Subcutaneous adipose tissue (tissue), 4 donors: ENCODE measurements around the gene ADGRG4. TPM values are rescaled to one million over a fixed set of nuclear protein-coding genes. Genes with fewer than 3 reads are reported as not detected.

ENCODE experiments used
- CTCF ChIP-seq: fragments of 450-650 bp; IDR thresholded peaks from one replicate; pipeline ENCODE4 v1.5.1; 2016; ENCODE audit warnings: low read depth, mild to moderate bottlenecking, control low read depth, antibody characterized with exemption, moderate library complexity
- total RNA-seq, 4 donors: library from RNA; depleted of rRNA; stranded (reverse); fragments of >200 nt; gene quantifications; one replicate each; pipeline ENCODE4 v1.1.0, GENCODE V29; 2016

The ADGRG4 gene
- total RNA-seq, 4 donors from 2014 or later, result under 0.01 to 0.33 (median 0.08) TPM

- TF ChIP-seq CTCF, result no peak
Observed at GRCh38 chrX:136438192-136438591, 137.4 kb downstream of the ADGRG4 start.

- no peak for TF ChIP-seq CTCF
Observed at GRCh38 chrX:136446208-136446607, 145.4 kb downstream of the ADGRG4 start.

- TF ChIP-seq CTCF, result no peak
Observed at GRCh38 chrX:136447308-136447707, 146.5 kb downstream of the ADGRG4 start.

GRCh38 chrX:136447968-136448367 is 147.2 kb downstream of the ADGRG4 start:
- TF ChIP-seq CTCF, result no peak

GRCh38 chrX:136450050-136450830 is 149.5 kb downstream of the ADGRG4 start:
- no peak for TF ChIP-seq CTCF

GRCh38 chrX:136452614-136453013 is 151.9 kb downstream of the ADGRG4 start:
- TF ChIP-seq CTCF, result no peak

GRCh38 chrX:136453114-136453513 is 152.4 kb downstream of the ADGRG4 start:
- no peak for TF ChIP-seq CTCF
